WTC11 (cell line): ENCODE data around the gene SLC35F4. TPM values are rescaled to one million over a fixed set of nuclear protein-coding genes. Genes with fewer than 3 reads are reported as not detected.

Experiments used
- ATAC-seq: fragments of 200-7000 bp; cut with Tn5 transposase; 2 replicates; pipeline ENCODE4 v1.10.0; 2021; ENCODE audit warnings: mild to moderate bottlenecking, moderate library complexity
- CTCF ChIA-PET: fragments of 300-600 bp; sonication (Branson Sonifier 250); formaldehyde crosslinking; loops from one replicate; lab custom pipeline; 2021; ENCODE audit warnings: antibody characterized with exemption; lab: Charles Lee
- POLR2A ChIA-PET: fragments of 350-600 bp; sonication (Branson Sonifier 250); formaldehyde crosslinking; loops from one replicate; lab custom pipeline; 2021; ENCODE audit warnings: antibody characterized with exemption; lab: Charles Lee
- DNase-seq: peaks from one replicate; pipeline ENCODE4 v3.0.0; 2021; ENCODE audit warnings: low spot score
- H3K27ac Mint-ChIP-seq: 2 replicates; pipeline ENCODE4 v1.8.0; 2021; ENCODE audit warnings: mixed read lengths
- H3K27me3 Mint-ChIP-seq: 2 replicates; pipeline ENCODE4 v1.8.0; 2021; ENCODE audit warnings: low read depth, mild to moderate bottlenecking, moderate library complexity, mixed read lengths
- H3K36me3 Mint-ChIP-seq: 2 replicates; pipeline ENCODE4 v1.8.0; 2021; ENCODE audit warnings: mixed read lengths
- H3K4me1 Mint-ChIP-seq: 2 replicates; pipeline ENCODE4 v1.8.0; 2022; ENCODE audit warnings: mixed read lengths
- H3K4me3 Mint-ChIP-seq: 2 replicates; pipeline ENCODE4 v1.8.0; 2021; ENCODE audit warnings: mild to moderate bottlenecking, moderate library complexity, mixed read lengths
- H3K9me3 Mint-ChIP-seq: 2 replicates; pipeline ENCODE4 v1.8.0; 2021; ENCODE audit warnings: mixed read lengths
- ELF4 ChIP-seq: sonication (generic); formaldehyde crosslinking; IDR thresholded peaks from 2 replicates; pipeline ENCODE4 v1.8.1; 2022; ENCODE audit warnings: low read depth, mild to moderate bottlenecking, moderate library complexity, missing genetic modification reagents
- JAZF1 ChIP-seq: fragments of 250-450 bp; sonication (Bioruptor Pico); IDR thresholded peaks from 2 replicates; pipeline ENCODE4 v1.9.0; 2021; ENCODE audit warnings: moderate library complexity, mild to moderate bottlenecking, inconsistent platforms
- NFE2L1 ChIP-seq: sonication (generic); formaldehyde crosslinking; IDR thresholded peaks from 2 replicates; pipeline ENCODE4 v1.8.1; 2023; ENCODE audit warnings: missing genetic modification reagents
- NR3C1 ChIP-seq: sonication (generic); formaldehyde crosslinking; conservative IDR thresholded peaks from 2 replicates; pipeline ENCODE4 v1.8.1; 2023; ENCODE audit warnings: low read depth, mild to moderate bottlenecking, missing genetic modification reagents
- SP1 ChIP-seq: sonication (generic); formaldehyde crosslinking; conservative IDR thresholded peaks from 2 replicates; pipeline ENCODE4 v1.8.1; 2022; ENCODE audit warnings: missing genetic modification reagents
- TCF7 ChIP-seq: sonication (generic); formaldehyde crosslinking; IDR thresholded peaks from 2 replicates; pipeline ENCODE4 v1.8.0; 2022; ENCODE audit warnings: mild to moderate bottlenecking, low read depth, missing genetic modification reagents, moderate library complexity
- ZNF219 ChIP-seq: sonication (generic); formaldehyde crosslinking; IDR thresholded peaks from 2 replicates; pipeline ENCODE4 v1.8.0; 2023; ENCODE audit warnings: missing genetic modification reagents, mild to moderate bottlenecking, borderline replicate concordance
- ZNF263 ChIP-seq: sonication (generic); formaldehyde crosslinking; IDR thresholded peaks from 2 replicates; pipeline ENCODE4 v1.8.1; 2022; ENCODE audit warnings: low read depth, mild to moderate bottlenecking, moderate library complexity, missing genetic modification reagents
- ZNF396 ChIP-seq: fragments of 250-450 bp; sonication (Bioruptor Pico); IDR thresholded peaks from 2 replicates; pipeline ENCODE4 v1.8.0; 2021; ENCODE audit warnings: mild to moderate bottlenecking, moderate library complexity, borderline replicate concordance
- ZNF416 ChIP-seq: fragments of 250-450 bp; sonication (Bioruptor Pico); IDR thresholded peaks from 2 replicates; pipeline ENCODE4 v1.9.0; 2021; ENCODE audit warnings: mild to moderate bottlenecking, inconsistent platforms
- ZNF671 ChIP-seq: fragments of 250-450 bp; sonication (Bioruptor Pico); IDR thresholded peaks from 2 replicates; pipeline ENCODE4 v1.8.0; 2021; ENCODE audit warnings: mild to moderate bottlenecking
- total RNA-seq: library from RNA; stranded (reverse); gene quantifications from 3 replicates; pipeline ENCODE4 v1.2.3, GENCODE V29; 2021
- TF ChIP-seq, protein P1 (sequence below): sonication (generic); formaldehyde crosslinking; IDR thresholded peaks from 2 replicates; pipeline ENCODE4 v1.8.1; 2023; ENCODE audit warnings: mild to moderate bottlenecking, missing genetic modification reagents, moderate library complexity
- TF ChIP-seq, protein P2 (sequence below): sonication (generic); formaldehyde crosslinking; conservative IDR thresholded peaks from 2 replicates; pipeline ENCODE4 v1.8.1; 2022; ENCODE audit warnings: mild to moderate bottlenecking, missing genetic modification reagents
- TF ChIP-seq, protein P3 (sequence below): sonication (generic); formaldehyde crosslinking; IDR thresholded peaks from 2 replicates; pipeline ENCODE4 v1.8.1; 2023; ENCODE audit warnings: mild to moderate bottlenecking, missing genetic modification reagents, borderline replicate concordance
- TF ChIP-seq, protein P4 (sequence below): fragments of 250-450 bp; sonication (Bioruptor Pico); IDR thresholded peaks from 2 replicates; pipeline ENCODE4 v1.9.0; 2021; ENCODE audit warnings: mild to moderate bottlenecking
- TF ChIP-seq, protein P5 (sequence below): sonication (generic); formaldehyde crosslinking; IDR thresholded peaks from 2 replicates; pipeline ENCODE4 v1.8.0; 2023; ENCODE audit warnings: missing genetic modification reagents
- TF ChIP-seq, protein P6 (sequence below): sonication (generic); formaldehyde crosslinking; IDR thresholded peaks from 2 replicates; pipeline ENCODE4 v1.8.0; 2022; ENCODE audit warnings: mild to moderate bottlenecking, missing genetic modification reagents
- TF ChIP-seq, protein P7 (sequence below): sonication (generic); formaldehyde crosslinking; IDR thresholded peaks from 2 replicates; pipeline ENCODE4 v1.8.1; 2023; ENCODE audit warnings: mild to moderate bottlenecking, missing genetic modification reagents
- TF ChIP-seq, protein P8 (sequence below): sonication (generic); formaldehyde crosslinking; IDR thresholded peaks from 2 replicates; pipeline ENCODE4 v1.8.1; 2022; ENCODE audit warnings: mild to moderate bottlenecking, missing genetic modification reagents, moderate library complexity, borderline replicate concordance

Gene SLC35F4
- total RNA-seq, 1 experiment from 2014 or later: not detected

DNA sequence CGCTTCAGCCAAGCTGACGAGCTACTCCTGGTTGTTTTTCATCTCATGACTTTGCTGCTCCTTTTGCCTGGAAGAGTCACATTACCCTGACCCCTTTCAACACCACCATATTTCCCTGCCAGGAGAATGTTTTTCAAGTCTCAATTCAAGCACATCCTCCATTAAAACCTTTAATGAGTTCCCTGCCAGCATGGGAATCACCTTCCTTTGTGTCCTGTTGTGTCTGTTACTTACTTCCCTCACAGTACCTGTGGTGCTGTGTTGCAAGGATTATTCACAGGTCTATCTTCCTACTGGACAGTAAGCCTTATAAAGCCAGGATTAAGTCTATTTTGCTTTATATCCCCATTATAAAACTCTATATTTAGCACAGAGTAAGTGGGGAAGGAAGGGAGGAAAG is 13.6 kb upstream of the SLC35F4 start (continued):
- TF ChIP-seq NR3C1 (CRISPR knock-in tag) (no peak), TCF7 (CRISPR knock-in tag) (no peak)
- TF ChIP-seq, protein P1, sequence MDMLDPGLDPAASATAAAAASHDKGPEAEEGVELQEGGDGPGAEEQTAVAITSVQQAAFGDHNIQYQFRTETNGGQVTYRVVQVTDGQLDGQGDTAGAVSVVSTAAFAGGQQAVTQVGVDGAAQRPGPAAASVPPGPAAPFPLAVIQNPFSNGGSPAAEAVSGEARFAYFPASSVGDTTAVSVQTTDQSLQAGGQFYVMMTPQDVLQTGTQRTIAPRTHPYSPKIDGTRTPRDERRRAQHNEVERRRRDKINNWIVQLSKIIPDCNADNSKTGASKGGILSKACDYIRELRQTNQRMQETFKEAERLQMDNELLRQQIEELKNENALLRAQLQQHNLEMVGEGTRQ (CRISPR knock-in tag): 0 out of 2 replicates have a peak, but pooled peaks have one; percentile 13
- TF ChIP-seq, protein P2, sequence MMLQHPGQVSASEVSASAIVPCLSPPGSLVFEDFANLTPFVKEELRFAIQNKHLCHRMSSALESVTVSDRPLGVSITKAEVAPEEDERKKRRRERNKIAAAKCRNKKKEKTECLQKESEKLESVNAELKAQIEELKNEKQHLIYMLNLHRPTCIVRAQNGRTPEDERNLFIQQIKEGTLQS (CRISPR knock-in tag): no peak
- TF ChIP-seq, all 79 proteins: peak for 2

DNA sequence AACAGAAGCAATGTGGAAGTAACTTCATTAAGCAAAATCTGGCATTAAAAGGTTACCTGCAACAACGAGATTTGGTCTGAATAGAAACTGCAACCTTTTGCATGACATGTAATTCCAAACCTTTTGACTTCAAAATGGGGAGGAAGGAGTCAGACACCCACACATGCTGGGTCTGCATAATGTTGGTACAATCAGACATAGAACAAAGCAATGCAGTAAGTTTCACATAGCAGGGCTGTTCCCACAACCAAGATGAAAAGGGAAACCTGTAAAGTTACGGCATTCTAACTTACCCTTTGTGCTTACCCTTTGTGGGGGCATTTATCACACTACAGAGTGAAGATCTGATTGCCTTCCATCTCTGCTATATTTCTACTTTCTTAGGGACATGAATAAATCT is 10.1 kb upstream of the SLC35F4 start:
- ATAC-seq: no peak
- peaks cover 12% of the 10 kb centered on the region for H3K27me3 Mint-ChIP-seq

More for the DNA sequence above, 10.1 kb upstream of the SLC35F4 start:
- POLR2A ChIA-PET: no interaction called here
- no peak overlapping the region for H3K4me3 Mint-ChIP-seq
- TF ChIP-seq ZNF219 (CRISPR knock-in tag) (no peak), ZNF263 (CRISPR knock-in tag) (no peak), ELF4 (CRISPR knock-in tag) (no peak), SP1 (CRISPR knock-in tag) (no peak), ZNF416 (CRISPR knock-in tag) (no peak), JAZF1 (CRISPR knock-in tag) (no peak), NR3C1 (CRISPR knock-in tag) (no peak), ZNF396 (CRISPR knock-in tag) (no peak), NFE2L1 (CRISPR knock-in tag) (no peak), ZNF671 (CRISPR knock-in tag) (no peak)
- TF ChIP-seq, protein P3, sequence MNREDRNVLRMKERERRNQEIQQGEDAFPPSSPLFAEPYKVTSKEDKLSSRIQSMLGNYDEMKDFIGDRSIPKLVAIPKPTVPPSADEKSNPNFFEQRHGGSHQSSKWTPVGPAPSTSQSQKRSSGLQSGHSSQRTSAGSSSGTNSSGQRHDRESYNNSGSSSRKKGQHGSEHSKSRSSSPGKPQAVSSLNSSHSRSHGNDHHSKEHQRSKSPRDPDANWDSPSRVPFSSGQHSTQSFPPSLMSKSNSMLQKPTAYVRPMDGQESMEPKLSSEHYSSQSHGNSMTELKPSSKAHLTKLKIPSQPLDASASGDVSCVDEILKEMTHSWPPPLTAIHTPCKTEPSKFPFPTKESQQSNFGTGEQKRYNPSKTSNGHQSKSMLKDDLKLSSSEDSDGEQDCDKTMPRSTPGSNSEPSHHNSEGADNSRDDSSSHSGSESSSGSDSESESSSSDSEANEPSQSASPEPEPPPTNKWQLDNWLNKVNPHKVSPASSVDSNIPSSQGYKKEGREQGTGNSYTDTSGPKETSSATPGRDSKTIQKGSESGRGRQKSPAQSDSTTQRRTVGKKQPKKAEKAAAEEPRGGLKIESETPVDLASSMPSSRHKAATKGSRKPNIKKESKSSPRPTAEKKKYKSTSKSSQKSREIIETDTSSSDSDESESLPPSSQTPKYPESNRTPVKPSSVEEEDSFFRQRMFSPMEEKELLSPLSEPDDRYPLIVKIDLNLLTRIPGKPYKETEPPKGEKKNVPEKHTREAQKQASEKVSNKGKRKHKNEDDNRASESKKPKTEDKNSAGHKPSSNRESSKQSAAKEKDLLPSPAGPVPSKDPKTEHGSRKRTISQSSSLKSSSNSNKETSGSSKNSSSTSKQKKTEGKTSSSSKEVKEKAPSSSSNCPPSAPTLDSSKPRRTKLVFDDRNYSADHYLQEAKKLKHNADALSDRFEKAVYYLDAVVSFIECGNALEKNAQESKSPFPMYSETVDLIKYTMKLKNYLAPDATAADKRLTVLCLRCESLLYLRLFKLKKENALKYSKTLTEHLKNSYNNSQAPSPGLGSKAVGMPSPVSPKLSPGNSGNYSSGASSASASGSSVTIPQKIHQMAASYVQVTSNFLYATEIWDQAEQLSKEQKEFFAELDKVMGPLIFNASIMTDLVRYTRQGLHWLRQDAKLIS (CRISPR knock-in tag): no peak
- TF ChIP-seq, protein P4, sequence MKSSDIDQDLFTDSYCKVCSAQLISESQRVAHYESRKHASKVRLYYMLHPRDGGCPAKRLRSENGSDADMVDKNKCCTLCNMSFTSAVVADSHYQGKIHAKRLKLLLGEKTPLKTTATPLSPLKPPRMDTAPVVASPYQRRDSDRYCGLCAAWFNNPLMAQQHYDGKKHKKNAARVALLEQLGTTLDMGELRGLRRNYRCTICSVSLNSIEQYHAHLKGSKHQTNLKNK: no peak
- TF ChIP-seq, protein P5, sequence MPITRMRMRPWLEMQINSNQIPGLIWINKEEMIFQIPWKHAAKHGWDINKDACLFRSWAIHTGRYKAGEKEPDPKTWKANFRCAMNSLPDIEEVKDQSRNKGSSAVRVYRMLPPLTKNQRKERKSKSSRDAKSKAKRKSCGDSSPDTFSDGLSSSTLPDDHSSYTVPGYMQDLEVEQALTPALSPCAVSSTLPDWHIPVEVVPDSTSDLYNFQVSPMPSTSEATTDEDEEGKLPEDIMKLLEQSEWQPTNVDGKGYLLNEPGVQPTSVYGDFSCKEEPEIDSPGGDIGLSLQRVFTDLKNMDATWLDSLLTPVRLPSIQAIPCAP (CRISPR knock-in tag): no peak
- TF ChIP-seq, protein P6, sequence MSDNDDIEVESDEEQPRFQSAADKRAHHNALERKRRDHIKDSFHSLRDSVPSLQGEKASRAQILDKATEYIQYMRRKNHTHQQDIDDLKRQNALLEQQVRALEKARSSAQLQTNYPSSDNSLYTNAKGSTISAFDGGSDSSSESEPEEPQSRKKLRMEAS (CRISPR knock-in tag): no peak
- TF ChIP-seq, protein P7, sequence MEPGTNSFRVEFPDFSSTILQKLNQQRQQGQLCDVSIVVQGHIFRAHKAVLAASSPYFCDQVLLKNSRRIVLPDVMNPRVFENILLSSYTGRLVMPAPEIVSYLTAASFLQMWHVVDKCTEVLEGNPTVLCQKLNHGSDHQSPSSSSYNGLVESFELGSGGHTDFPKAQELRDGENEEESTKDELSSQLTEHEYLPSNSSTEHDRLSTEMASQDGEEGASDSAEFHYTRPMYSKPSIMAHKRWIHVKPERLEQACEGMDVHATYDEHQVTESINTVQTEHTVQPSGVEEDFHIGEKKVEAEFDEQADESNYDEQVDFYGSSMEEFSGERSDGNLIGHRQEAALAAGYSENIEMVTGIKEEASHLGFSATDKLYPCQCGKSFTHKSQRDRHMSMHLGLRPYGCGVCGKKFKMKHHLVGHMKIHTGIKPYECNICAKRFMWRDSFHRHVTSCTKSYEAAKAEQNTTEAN (CRISPR knock-in tag): no peak
- TF ChIP-seq, protein P8, sequence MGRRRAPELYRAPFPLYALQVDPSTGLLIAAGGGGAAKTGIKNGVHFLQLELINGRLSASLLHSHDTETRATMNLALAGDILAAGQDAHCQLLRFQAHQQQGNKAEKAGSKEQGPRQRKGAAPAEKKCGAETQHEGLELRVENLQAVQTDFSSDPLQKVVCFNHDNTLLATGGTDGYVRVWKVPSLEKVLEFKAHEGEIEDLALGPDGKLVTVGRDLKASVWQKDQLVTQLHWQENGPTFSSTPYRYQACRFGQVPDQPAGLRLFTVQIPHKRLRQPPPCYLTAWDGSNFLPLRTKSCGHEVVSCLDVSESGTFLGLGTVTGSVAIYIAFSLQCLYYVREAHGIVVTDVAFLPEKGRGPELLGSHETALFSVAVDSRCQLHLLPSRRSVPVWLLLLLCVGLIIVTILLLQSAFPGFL (CRISPR knock-in tag): no peak
- TF ChIP-seq, all 79 proteins: peak for 0
- no peak overlapping the region for H3K27ac Mint-ChIP-seq
- no peak for DNase-seq
- peaks cover 12% of the 10 kb centered on the region for H3K9me3 Mint-ChIP-seq
- peaks cover 7% of the 10 kb centered on the region for H3K36me3 Mint-ChIP-seq
- CTCF ChIA-PET: interaction anchor here (0.7 kb wide), 1 partner anchor 76 kb away, joined by 3 read pairs; no protein-coding TSS in a partner anchor
- H3K4me1 Mint-ChIP-seq: peaks cover 20% of the 10 kb centered on the region
